Nucleus accumbens (tissue), 56 donors: ENCODE measurements around the gene POLR3G.

Source experiments
- DNase-seq, 56 donors: peaks; one replicate each; lab custom pipeline; 2025; lab: John Stamatoyannopoulos, UW

POLR3G gene

GRCh38 chr5:90474235-90475107, at the start of gene POLR3G, which contains the start of gene MBLAC2:
POLR3G (plus strand) TSS chr5:90474864; CDS start chr5:90485568, 10,704 bp downstream.
MBLAC2 (minus strand) TSS chr5:90474771; CDS start chr5:90474292, 479 bp downstream.
- peak; percentile 32 to 96 (median 88) for DNase-seq

GRCh38 chr5:90434116-90434714, 40.4 kb upstream of the POLR3G start:
- DNase-seq = peak in 24 of 56 donors; percentile 0 to 61 (median 17)

DNA sequence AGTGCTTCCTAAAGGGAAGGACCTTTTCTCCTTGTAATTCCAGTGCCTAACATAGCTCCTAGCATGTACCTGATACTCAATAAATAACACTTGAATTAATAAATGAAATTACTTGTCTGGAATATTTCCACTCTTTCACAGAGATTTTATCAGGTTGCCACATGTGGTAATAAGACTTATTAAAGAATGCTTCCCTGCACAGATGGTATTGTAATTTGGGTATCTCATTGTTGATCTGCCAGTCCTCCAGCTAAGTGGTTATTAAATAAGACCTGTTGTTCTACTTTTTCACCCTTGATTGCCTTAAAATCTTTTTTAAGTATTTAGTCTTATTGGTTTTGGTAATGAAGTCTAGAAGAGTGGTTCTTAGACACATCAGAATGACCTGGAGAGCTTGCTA, 37.0 kb upstream of the POLR3G start:
- no peak for DNase-seq

- DNase-seq = no peak
Measured at GRCh38 chr5:90438100-90438499, 36.6 kb upstream of the POLR3G start.

GRCh38 chr5:90440644-90441043, 34.0 kb upstream of the POLR3G start:
- no peak for DNase-seq

DNA sequence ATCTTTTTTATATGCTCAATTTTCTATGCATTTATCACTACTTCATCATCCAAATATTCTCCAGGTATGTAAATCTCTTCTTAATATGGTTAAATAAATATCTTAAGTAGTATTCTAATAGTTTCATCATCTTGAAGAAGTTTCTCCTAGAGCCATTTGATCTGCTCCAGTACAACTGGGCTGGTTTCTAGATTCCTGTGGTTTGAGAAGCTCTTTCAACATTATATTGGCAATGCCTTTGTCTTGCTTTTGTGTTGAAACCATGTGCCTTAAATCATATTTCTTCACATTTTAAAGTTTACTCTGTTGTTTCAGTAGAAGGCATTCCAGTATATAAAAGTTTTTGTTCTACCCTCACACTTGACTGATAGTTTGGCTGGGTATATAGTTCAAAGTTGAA, 27.7 kb upstream of the POLR3G start:
- no peak for DNase-seq

DNA sequence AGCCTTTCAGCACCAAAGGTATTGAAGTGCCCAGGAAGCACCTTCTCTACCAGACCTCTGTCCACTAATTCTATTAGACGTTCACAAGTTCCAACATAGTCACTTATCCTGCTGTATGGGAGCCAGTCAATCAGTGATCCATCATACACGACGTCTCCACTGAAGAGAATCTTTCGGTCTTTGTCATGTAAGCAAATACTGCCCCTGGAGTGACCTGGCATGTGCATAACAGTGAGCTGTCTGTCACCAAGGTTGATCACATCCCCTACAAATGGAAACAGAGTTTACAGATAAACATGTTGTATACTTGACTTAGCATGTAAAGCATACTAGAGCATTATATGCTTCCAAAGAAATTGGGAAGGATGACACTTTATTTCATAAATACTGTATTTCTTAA, 13.4 kb upstream of the POLR3G start:
- no peak for DNase-seq

DNA sequence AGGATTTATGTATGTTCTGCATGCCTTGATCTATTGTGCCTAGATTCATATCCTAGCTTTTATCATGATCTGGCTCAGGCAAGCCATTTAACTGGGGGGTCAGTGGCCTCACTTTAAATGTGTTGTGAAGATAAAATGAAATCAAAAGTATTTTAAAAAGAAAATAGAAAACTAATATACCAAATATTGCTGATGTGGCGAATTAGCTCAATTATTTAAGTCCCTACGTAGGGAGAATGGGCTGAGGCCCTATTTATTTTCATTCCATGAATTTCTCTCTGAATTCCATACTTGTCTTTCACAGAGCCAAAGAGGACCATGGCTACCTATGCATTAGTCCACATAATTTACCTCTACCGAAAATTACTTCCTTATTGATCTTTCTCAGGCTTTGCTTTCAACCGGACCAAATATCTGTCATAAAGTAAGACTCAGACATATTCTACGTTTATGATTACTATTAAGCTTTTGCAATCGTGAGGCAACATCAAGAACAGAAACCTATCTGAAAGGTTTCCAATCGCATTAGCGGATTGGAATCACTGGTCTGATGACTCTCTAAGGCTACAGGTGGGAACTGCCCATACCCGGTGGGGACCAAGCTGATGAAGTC, 1.8 kb upstream of the POLR3G start:
- no peak for DNase-seq

- peak in 35 of 56 donors; percentile 12 to 75 (median 48) for DNase-seq
Measured at GRCh38 chr5:90473396-90474234, 1.0 kb upstream of the POLR3G start.

DNA sequence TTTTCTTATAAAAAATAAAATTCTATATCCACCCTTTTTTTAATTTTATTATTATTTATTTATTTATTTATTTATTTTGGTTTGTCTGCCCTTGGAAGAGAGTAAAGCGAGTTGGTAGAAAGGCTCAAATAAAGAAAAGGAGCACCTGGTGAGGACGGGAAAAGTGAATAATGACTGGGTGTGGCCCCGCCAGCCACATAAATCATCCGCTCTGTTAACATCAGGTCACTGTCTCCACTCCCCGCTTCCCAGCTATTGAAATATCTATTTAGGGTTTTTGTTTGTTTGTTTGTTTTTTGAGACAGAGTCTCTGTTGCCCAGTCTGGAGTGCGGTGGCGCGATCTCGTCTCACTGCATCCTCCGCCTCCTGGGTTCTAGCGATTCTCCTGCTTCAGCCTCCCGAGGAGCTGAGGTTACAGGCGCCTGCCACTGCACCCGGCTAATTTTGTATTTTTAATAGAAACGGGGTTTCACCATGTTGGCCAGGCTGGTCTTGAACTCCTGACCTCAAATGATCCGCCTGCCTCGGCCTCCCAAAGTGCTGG, 844 bp downstream of the POLR3G start:
- DNase-seq = no peak

DNA sequence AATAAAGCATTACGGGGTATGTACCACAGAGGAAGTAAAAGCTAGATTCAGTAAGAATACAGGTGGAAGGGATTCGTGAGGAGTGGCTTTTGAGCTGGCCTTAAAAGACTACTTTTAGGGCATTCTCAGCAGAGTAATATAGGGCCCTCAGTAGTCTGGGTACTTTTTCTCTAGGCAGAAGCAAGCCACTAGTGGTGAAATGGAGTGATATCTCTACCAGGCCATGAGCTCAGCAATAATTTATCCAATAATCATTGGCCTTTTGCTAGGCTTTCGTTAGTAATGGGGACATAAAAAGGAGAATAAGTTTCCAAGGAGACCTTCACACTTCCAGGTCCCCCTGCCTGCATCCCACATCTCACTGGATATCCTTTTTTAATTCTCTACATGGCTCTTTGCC, 1.7 kb downstream of the POLR3G start:
- DNase-seq = peak in 1 of 56 donors; percentile 5

DNA sequence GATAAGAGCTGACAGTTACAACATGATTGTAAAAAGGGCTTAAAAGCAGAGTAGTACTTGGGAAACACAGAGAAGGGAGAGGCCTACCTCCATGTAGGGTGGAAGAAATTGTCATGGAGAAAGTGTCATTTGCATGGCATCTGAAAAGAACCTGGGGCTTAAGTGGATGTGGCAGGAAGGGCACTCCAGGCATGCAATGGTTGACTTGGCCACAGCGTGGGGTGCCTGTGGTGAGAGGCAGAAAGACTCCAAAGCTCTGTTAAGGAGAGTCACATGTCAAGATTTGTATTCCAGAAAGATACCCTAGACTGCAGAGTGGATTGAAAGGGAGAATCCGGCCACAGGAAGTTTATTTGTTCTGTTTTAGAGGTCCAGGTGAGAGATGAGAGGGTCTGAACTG, 2.4 kb downstream of the POLR3G start:
- DNase-seq = peak in 6 of 56 donors; percentile 2 to 19 (median 6)

GRCh38 chr5:90477621-90478215, 3.1 kb downstream of the POLR3G start:
- DNase-seq = peak in 1 of 56 donors; percentile 5

- no peak for DNase-seq
Measured at GRCh38 chr5:90479611-90480385, 5.1 kb downstream of the POLR3G start.

GRCh38 chr5:90480699-90481098, 6.0 kb downstream of the POLR3G start:
- no peak for DNase-seq

DNA sequence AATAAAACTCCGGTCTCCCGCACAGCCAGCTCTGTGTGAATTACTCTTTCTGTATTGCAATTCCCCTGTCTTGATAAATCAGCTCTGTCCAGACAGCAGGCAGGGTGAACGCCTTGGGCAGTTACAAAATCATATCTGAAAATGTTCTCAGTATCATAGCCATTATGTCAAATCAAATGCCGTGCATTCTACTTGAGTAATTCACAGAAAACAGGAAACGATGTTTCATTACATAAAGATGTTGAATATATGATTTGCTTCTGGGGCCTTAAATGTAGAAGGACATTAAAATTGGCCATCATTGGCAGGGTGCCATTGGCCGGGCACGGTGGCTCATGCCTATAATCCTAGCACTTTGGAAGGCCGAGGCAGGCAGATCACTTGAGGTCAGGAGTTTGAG, 8.5 kb downstream of the POLR3G start:
- no peak for DNase-seq

- DNase-seq = no peak
Measured at GRCh38 chr5:90484540-90484939, 9.9 kb downstream of the POLR3G start.

DNA sequence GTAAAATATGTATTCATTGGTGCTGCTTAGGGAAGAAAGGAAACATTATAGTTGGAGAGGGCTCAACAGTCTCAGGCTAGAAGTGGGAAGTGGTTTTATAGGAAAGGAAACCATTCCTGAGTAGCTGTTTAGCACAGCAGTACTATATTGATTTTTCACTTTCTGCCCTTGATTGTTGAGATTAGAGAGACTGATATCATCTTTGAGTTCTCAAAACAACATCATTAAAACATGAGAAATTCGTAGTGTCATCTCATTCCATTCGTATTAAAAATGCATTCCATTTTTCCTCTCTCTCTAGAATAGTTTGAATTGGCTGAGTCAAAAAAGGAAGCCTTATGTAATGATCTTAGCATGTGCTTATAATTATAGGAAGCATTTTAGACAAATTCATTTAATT, 14.1 kb downstream of the POLR3G start:
- DNase-seq = no peak

DNA sequence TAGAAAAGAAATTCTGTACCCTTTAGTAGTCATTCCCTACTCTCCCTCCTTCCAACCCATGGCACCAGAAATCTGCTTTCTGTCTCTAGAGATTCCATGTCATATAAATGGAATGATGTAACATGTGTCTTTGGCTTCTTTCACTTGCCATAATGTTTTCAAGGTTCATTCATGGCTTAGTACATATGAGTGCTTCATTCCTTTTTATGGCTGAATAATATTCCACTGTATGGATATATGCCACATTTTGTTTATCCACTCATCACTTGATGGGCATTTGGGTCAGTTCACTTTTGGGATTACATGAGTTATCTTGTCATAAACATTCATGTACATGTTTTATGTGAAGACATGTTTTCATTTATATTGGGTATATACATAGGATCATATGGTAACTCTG, 19.4 kb downstream of the POLR3G start:
- DNase-seq = no peak
